Stimulated activated CD4-positive, alpha-beta T cell treated with anti-CD3 and anti-CD28 coated beads, TNF-alpha, amount 100 ng/mL, for 48 hours (primary cell): Measurements from ENCODE around the gene COX17.
"Not testable (repeated sequence)": the region's sequence is repeated elsewhere in the genome, so short reads cannot be mapped to it uniquely, and the experiment has no call there.

ENCODE experiments used
- DNase-seq, 3 donors: peaks; one replicate each; pipeline ENCODE4 v3.0.0-alpha.2; 2020; ENCODE audit warnings: low read depth in 3 of 3

The COX17 gene, protein sequence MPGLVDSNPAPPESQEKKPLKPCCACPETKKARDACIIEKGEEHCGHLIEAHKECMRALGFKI

DNA sequence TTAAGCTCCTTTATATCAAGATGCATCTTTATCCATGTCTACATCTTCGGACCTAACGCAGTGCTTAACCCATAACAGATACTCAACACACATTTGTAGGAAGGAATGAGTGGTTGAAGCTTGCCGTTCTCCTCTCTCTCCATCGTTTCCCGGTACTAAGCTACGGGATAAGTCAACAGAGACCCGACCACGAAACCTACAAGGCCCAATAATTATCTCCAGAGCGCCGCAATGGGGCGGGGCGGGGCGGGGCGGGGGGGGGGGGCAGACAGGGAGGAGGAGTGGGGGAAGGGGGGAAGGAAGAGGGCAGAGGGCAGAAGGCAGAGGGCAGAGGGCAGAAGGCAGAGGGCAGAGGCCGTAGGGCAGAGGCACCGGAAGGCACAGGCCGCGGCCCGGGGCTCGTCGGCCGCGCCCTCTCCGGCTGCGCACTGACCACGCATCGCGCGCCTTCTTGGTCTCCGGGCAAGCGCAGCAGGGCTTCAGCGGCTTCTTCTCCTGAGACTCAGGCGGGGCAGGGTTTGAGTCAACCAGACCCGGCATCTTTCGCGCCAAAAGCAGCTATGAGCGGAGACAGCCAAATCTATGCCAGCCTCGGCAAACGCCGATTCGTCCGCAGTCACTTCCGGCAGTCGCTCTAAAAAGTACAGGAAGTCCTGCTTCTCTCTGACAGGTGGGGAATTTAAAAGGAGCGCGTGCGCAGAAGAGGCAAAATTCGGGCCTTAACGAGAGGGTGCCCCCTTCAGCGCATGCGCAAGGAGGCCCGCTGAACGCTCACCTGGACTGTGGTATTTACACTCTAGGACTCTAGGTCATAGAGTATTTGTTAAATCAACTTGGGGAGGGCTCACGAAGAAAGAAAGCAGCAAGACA lies at the start of gene COX17:
Gene COX17 (minus strand): TSS at position 636 of the 870 bp plus-strand sequence. CDS start 96 bp downstream, at position 540.
- peak; percentile 87 to 94 (median 90) for DNase-seq

DNA sequence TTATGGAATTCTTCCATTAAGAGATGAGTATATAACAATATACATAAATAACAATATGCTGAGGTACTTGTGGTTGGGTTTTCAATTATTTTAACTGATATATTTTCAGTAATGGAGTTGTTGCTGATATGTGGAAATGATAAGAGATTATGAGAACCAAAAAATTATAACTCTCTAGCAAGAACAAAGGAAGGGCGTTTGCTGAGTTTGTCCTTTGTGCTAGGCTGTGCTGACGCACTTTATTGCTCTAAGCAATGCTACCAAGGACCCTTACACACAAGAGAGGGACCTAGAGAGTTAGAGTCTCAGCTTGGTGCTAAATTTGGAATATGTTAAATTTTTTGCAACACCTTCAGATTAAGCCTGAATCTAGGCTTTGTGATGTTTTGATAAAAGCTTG lies 49.7 kb upstream of the COX17 start:
- DNase-seq = no peak

DNA sequence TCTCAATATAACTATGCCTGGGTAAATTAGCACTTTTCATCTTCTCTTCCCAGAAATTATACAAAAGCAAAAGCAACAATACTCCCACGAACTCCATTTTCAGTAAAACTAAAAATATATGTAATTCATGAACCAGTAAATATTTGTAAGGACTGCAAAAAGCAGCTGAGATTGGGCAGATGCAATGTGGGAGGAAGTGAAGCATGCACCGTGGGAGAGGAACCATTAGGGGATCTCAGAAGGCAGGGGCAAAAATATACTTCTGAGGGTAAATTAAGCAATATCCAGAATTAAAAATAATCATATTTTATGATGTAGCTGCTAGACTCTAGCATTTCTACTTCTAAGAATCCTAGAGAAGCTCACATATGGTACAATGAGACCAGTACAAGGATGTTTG lies 45.8 kb upstream of the COX17 start:
- DNase-seq = no peak

DNA sequence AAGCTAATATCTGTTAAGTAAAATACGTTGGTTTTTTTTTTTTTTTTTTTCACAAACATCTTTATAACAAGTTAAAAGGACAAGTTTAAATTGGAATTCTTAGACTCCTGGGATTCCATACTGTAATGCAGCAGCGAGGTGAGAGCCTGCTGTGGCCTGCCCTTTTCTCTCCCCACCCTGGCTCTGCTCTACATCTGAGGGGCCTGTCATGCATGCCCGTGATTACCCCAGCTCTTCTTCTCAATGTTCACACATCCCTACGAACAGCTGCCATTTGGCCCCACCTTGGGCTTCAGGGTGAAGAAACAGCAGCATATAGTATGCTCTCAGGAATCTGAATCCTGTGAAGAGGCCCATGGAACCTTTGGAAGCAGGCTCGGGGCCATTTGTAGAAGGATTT lies 40.3 kb upstream of the COX17 start:
- DNase-seq = no peak

DNA sequence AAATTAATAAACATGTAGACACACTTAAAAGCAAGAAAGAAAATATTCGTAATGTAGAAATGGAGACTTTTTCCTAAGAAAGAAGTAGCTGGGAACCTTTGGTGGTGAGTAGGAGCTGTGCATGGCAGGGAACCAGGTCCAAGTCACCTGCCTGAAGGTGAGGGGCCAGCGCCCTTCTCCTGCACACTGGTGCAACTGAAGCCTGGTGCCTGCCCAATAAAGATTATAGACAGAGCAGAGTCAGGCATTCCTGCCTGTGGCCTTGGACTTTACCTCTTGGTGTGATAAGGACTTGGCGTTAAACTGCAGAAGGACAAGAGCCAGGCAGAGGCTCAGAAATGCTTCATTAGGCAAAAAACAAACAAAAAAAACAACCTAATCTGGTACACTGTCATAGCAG lies 39.8 kb upstream of the COX17 start:
- no peak for DNase-seq

DNA sequence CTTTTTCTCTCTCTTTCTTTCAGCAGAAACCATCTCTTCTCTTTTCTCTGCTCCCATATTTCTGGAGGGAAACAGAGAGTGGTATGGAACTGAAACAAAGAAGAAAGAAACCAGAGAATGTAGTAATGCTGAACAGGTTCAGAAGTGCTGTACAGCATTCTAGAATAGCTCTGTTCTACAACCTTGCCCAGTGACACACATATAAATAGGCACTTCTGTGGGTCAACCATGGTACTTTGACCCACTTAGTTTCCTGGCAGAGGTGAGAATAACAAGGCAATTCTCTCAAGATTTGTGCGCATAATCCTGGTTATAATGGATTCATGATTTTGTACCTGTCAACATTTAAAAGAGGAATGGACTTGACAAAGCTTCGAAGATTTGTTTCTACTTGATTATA lies 37.9 kb upstream of the COX17 start:
- no peak for DNase-seq

DNA sequence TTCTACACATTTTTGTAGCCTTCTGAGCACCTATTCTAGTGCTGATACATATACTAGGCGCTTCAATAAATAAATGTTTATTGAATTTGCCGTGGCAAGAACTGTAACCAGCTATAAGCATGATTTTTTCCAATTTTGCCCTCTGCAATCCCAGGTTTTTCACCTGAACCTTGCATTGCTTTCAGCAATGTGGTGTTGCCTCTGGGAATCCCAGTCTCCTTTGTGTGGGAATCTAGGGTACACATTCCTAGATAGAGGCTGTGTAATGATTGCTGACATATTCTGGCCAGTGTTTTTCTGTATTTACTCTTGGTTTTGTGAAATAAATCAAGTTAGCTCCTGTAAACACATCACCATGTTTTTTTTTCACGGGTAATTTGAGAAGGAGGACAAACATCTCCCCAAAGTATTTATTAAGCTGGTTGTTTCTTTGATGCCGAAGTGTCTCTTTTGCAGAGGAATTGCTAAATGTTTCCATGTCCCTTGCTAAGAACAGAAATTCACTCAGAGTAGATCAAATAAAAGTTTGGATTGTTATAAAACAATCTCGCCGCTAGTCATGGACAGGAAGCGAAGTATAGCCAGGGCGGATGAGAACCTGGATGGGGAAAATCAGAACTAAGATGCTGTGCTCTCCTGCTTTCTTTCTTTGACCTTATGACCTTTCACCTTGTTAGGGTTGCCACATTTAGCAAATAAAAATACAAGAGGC lies 26.8 kb upstream of the COX17 start:
- no peak for DNase-seq

DNA sequence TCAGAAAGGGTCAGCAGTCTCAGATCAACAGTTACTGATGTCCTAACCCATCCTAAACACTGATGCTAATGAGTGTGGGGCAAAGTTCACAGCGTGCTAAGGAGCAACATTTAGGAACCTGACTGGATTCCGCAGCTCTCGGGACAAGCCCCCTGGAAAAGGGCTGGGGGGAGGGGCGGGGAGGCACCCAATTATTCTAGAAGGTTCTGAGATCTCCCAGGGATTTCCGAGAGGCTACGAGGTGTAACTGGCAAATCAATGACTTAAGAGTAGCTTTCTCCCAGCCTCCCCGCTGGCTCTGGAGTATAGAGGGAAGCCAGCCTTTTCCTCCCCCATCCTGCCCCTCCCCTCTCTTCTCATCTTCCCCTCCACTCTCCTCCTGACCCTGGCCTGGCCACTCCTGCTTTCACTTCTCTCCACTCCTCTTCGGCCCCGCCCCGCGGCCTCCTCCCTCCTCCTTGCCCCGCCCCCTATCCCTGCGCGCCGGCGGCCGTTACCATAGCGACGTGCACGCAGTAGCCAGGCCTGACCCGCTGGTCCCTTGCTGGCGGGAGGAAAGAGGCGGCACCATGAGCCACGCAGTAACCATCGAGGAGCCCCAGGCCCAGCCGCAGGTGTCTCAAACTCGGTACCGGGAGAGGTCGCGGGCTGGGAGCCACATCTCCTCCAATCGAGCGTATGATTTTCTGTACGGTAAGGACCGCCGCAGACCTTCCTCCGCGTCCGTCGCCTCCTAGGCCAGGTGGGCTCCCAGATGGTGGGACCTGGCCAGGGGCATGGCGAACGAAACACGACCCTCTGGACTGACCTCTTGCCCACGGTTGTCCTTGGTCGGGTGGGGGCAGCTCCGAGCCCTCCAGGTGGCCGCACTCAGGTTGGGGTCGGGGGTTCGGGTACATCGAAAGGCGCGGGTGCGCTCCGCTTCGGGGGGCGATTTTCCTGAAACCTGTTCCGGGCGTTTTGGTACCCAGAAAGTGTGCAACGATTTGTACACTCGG lies 25.6 kb upstream of the COX17 start, which contains the start of gene CFAP91:
Gene CFAP91 (plus strand): TSS at position 493 of the 998 bp plus-strand sequence. CDS start 77 bp downstream, at position 570.
- peak; percentile 69 to 89 (median 73) for DNase-seq

DNA sequence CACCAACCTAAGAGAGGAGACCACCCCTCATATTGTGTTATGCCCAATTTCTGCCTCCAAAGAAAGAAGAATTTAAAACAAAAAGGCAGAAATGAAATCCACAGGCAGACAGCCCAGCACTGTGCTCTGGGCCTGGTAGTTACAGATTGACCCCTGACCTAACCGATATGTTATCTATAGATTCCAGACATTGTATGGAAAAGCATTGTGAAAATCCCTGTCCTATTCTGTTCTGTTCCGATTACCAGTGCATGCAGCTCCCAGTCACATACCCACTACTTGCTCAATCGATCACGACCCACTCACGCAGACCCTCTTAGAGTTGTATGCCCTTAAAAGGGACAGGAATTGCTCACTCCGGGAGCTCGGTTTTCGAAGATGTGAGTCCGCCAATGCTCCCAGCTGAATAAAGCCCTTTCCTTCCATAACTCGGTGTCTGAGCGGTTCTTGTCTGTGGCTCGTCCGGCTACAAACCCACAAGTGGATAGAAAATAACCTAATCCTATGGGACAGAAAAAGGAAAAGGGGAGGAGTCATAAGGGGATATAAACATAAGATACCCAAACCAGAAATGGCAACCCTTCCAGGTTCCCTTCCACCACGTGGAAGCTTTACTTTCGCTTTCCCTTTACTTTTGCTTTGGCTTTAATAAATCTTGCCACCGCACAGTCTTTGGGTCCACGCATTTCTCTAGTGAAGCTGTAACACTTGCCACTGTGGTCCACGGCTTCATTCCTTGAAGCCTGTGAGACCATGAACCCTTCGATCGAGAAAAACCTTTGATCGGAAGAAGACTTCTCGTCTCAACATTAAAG lies 23.9 kb upstream of the COX17 start:
- DNase-seq = no peak

DNA sequence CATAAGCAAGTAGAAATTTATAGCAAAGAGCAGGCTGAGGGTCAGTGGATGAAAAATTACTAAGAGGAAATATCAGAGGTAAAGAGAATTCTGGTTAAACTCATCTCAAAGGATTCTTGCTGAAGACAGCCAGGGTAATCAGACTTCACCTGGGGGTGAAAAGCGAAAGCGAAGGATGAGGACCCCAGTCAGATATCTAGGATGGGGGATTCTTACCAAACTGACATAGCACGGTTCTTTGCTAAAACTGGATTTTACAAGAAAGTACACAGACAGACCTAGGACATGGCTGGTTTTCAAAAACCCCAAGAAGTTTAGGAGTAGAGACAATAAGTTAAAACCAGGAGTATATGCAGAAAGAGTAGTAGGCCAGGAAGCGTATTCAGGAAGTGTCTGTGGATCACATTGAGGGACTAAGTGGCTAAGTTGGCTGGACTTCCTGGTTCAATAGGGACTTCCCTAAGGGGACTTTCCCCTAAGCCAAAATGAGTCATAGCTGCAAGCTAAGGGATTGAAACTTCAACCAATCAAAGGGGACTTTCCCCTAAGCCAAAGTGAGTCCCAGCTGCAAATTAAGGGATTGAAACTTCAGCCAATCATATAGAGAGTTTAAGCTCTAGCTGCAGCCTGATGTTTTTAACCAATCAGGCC lies 23.2 kb upstream of the COX17 start:
- DNase-seq = peak in 1 of 3 donors; percentile 17

DNA sequence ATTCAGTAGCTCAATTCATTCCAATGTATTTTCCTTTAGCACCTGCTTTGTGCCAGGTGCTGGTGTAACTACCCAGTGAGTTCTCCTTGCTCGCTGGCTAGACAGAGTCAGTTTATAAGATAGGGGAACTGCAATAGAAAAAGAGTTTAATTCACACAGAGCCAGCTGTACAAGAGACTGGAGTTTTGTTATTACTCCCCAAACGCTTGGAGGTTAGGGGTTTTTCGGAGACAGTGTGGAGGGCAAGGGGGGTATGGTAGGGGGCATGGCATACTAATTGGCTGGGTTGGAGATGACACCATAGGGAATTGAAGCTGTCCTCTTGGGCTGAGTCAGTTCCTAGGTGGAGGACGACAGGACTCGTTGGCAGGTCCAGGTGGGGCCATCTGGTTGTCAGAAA lies 20.2 kb upstream of the COX17 start:
- no peak for DNase-seq

DNA sequence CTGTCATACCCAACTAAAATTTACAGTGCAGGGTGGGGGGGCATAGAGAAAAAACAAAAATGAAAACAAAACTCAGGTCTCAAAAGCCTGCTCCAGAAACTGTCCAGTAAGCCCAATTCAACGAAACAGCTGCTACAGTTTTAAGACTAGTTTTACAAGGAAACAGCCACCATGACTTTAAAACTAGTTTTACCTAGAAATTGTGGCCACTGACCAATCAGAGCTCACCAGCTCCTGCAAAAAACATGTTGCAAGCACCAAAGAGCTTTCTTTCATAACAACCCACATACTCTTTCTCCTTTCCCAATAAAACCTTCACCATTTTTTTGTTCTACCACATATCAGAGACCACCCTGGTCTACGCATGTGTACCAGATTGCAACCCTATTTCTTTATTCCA lies 18.3 kb upstream of the COX17 start:
- DNase-seq = no peak

DNA sequence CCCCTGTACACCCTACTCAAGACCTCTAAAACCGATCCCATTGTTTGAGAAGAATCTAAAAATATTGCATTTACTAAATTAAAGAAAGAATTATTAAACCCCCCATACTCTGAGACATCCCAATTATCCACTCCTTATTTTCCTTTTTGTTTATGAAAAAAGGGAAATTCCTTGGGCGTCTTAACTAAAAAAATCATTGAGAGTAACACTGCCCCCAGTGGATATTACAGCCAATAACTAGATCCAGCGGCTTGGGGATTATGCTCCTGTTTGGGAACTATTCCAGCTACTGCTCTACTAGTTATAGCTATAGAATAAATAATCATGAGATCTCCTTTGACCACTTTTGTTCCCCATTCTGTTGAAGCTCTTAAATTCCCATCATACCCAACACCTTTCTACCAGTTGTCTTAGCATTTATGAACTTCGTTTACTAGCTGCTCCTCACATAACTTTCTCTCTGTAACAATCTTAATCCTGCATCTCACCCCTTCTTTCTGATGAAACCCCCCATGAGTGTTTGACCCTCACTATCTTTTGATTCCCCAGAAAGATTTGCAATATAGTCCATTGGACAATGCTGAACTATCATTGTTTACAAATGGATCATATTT lies 12.9 kb upstream of the COX17 start:
- DNase-seq = no peak

DNA sequence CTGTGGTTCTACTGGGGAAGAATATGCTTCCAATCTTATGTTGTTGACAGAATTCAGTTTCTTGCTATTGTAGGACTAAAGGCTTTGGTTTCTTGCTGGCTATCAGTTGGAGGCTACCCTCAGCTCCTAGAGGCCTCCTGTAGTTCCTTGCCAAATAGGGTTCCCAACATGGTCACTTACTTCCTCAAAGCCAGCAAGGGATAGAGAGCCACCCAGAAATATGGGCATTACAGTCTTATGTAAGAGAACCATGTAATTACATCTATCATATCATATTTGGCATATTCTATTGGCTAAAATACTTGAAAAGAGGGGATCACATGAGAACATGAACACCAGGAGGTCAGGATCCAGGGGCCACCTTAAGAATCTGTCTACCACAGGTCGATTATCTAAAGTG lies 6.2 kb upstream of the COX17 start:
- no peak for DNase-seq

DNA sequence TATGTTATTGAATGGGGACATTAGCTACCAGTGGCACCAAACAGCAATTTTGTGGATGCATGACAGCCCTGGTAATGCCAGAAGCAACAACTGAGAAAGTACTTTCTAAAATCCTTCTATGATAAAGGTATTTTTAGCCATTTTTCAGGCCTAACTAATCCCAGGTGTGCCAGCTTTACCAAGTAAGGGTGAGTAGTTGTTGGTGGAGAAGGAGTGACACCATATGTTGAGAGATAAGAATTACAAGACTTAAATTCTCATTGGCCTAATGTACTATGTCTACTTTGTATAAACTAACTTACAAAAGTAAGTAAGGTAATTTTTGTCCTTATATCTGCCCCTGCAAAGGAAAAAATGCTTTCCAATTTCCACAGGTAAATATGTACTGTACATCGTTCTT lies 4.1 kb upstream of the COX17 start:
- no peak for DNase-seq

DNA sequence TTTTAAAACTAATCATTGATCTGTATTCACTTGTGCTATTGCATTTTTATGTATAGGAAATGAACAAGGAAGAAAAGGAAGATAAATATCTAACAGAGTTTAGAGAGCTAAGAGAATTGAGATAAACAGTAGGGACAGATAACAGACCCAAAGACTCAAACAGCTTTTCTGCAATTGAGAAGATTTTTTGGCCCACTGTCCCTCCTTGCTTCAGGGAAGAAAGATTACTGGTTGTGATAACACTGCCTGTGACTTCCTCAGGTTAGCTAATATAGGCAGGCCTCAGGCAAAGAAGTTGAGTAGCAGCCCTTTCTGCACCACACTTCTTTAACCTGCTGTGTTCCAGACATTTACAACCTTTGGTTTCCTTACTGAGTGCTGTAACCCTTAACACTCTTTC lies 2.7 kb upstream of the COX17 start:
- DNase-seq = no peak

DNA sequence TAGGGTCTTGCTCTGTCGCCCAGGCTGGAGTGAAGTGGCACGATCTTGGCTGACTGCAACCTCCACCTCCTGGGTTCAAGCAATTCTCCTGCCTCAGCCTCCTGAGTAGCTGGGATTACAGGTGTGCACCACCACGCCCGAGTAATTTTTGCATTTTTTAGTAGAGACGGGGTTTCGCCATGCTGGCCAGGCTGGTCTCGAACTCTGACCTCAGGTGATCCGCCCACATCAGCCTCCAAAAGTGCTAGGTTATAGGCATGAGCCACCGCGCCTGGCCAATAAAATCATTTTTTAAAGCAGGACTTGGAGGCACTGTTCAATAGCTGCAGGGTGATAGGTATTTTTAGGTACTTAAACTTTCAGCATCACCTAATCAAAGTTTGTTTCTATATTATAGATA lies 1.0 kb upstream of the COX17 start:
- not testable (repeated sequence) for DNase-seq

DNA sequence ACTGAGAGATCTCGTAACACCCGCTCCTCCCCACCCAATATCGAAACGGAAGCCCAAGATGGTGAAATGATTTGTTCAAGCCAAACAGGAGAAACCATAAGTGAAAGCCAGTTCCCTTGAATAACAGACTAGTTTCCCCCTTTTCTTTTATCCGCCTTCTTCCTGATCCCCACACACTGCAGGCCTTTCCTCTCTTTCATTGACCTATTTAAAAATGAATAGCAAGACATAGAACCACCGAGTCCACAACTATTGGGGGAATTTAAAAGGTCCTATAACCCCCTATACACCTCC lies 382 bp upstream of the COX17 start:
- DNase-seq = no peak

DNA sequence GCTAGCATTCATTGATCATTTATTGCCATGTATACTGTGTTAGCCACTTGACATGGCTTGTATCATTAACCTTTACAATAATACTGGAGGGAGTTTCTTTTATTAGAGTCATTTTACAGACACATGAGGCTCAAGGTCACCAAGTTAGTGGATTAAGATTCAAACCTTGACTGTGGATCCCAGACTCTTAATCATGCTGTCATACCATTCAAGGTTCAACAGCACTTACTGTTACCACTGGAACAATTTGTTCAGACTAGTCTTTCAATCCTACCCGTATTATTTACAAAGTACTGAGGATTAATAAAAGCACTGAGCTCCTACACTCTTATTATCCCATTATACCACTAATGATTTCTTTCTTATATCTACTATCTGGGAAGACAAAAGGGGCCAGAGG lies 1.2 kb downstream of the COX17 start:
- no peak for DNase-seq
